HG03108 (cell line): ENCODE results near the gene MRPL52.
A peak's percentile ranks its signal among the peaks of the same experiment; 100 is the strongest.
"Not testable (repeated sequence)": the region's sequence is repeated elsewhere in the genome, so short reads cannot be mapped to it uniquely, and the experiment has no call there.

Experiments
- ATAC-seq: cut with Tn5 transposase; IDR thresholded peaks from one replicate; pipeline ENCODE4 v1.9.1; 2021; ENCODE audit warnings: moderate library complexity; ENCODE audit not compliant: unreplicated experiment

Gene MRPL52

DNA sequence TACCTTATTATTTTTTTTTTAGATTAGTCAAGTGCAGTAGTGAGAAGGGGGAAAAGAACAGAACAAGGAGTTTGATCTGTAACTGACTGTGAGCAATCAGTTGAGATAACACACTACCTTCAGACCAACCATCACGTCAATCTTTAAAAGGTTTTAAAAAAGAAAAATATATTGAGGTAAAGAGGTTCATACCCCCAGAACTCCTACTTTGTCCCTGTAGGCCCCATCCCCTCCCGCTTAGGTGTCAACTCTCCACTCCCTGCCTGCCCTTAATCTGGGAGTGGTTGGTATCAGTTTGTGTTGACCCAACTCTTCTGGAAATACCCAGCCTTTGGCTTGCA, 22.9 kb downstream of the MRPL52 start:
- ATAC-seq, result no peak

DNA sequence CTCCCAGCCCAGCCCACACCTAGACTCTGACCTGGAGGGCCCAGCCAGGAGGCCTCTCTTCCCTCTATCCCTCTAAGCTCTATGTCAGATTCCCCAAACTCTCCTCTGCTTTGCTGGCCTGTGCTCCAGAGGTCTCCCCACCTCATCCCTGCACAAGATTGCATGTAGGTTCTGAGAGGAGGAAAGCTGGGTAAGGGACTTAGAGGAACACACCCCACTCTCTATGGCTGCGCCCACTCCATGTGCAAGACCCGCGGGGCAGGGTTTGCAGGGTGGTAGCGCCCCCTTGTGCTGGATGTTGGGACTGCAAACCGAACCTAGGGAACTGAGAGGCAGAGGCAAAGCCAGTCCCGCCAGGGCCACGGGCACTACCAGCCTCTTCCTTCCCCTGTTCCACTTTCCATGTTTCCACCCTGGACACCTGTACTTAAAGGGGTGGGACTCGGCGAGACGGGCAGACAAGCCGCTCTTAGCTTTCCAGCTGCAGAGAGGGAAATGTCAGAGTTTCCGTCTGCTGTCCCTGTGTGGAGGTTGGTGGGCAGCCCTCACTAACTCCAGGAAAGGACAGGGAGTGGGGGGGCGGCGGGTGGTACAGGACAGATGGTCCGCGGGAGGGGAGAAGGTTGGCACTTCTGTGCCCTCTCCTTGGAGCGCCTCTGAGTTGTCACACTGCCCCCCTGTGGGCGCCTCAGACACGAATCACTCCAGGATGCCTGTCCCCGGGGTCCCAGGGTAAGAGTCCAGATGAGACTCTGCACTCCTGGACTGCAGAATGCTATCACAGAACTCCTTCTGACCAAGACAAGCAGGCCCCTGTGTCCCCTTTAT, 23.5 kb downstream of the MRPL52 start:
- ATAC-seq, result peak; percentile 48

DNA sequence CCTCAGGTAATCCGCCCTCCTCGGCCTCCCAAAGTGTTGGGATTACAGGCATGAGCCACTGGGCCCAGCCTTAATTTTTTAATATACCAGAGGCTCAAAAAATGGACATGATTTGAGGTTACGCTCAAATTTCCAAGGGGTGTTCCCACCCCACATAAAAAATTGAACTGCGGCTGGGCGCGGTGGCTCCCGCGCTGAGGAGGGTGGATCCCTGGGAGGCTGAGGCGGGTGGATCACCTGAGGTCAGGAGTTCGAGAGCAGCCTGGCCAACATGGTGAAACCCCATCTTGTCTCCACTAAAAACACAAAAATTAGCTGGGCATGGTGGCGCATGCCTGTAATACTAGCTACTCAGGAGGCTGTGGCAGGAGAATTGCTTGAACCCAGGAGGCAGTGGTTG, 24.6 kb downstream of the MRPL52 start:
- not testable (repeated sequence) for ATAC-seq

DNA sequence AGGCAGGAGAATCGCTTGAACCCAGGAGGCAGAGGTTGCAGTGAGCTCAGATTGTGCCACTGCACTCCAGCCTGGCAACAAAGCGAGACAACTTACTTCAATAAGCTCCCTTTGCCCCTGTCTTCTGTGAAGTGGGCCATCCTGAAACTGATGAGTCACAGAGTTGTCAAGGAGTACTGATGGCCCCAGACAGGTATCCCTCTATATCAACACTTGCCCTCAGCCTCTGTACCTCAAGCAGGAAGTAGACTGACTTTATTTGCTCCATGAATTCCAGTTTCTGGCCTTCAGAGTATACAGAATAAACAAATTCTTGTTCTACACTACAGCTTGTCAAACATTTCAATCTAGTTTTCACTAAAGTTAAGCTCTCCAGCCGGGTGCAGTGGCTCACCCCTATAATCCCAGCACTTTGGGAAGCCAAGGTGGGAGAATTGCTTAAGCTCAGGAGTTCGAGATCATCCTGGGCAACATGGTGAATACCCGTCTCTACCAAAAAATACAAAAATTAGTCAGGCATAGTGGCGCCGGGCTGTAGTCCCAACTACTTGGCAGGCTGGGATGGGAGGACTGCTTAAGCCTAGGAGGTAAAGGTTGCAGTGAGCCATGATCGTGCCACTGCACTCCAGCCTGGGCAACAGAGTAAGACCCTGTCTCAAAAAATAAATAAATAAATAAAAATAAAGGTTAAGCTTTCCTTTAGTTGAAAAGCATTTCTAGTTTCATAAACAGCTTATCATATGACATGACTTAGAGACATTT, 25.5 kb downstream of the MRPL52 start:
- ATAC-seq, result no peak

DNA sequence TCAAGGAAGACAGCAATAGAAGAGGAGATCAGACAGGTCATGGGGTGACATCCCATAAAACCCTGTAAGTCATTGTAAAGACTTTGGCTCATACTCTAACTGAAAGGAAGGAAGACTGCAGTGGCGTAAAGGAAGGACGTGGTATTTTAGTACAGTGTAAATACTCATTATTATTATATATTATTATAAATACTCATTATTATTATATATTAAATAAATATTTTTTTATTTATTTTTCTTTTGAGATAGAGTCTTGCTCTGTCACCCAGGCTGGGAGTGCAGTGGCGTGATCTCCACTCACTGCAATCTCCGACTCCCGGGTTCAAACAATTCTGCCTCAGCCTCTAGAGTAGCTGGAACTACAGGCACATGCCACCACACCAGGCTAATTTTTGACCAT, 26.7 kb downstream of the MRPL52 start:
- no peak for ATAC-seq

DNA sequence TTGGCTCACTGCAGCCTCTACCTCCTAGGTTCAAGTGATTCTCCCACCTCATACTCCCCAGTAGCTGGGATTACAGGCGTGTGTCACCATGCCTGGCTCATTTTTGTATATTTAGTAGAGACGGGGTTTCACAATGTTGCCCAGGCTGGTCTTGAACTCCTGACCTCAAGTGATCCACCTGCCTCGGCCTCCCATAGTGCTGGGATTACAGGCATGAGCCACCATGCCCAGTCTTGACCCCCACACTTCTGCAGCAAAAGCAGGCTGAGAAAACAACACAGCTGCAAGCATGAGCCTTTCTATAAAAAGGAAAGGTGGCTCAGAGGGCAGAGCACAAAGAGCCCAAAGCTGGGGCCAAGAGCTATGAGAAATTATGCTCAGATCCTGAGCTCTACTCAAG, 30.7 kb downstream of the MRPL52 start:
- not testable (repeated sequence) for ATAC-seq

DNA sequence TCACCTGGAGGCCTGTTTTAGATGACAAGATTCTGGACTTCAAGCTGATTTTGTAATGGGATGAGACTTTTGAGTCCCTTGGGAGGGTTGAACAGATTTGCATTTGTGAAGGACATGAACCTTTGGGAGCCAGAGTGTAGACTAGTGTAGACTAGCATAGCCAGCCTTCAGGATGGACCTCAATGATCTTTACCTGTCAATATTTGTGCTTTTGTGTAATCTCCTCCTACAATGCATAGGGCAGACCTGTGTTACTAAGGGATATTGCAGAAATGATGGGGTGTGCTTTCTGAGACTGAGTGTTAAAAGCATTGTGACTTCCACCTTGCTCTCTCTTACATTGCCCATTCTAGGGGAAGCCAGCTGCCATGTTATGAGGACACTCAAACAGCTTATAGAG, 32.0 kb downstream of the MRPL52 start:
- ATAC-seq, result no peak

DNA sequence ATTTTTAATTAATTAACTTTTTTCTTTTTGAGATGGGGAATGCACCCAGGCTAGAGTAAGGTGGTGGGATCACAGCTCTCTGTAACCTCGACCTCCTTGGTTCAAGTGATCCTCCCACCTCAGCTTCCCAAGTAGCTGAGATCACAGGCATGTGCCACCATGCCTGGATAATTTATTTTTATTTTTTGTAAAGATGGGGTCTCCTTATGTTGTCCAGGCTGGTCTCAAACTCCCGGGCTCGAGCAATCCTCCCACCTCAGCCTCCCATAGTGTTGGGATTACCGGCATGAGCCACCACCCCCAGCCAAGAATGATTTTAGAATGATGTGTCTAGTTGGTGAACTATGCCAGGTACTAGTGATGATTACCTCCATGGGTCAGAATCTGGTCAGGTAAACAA, 35.3 kb downstream of the MRPL52 start:
- no peak for ATAC-seq

DNA sequence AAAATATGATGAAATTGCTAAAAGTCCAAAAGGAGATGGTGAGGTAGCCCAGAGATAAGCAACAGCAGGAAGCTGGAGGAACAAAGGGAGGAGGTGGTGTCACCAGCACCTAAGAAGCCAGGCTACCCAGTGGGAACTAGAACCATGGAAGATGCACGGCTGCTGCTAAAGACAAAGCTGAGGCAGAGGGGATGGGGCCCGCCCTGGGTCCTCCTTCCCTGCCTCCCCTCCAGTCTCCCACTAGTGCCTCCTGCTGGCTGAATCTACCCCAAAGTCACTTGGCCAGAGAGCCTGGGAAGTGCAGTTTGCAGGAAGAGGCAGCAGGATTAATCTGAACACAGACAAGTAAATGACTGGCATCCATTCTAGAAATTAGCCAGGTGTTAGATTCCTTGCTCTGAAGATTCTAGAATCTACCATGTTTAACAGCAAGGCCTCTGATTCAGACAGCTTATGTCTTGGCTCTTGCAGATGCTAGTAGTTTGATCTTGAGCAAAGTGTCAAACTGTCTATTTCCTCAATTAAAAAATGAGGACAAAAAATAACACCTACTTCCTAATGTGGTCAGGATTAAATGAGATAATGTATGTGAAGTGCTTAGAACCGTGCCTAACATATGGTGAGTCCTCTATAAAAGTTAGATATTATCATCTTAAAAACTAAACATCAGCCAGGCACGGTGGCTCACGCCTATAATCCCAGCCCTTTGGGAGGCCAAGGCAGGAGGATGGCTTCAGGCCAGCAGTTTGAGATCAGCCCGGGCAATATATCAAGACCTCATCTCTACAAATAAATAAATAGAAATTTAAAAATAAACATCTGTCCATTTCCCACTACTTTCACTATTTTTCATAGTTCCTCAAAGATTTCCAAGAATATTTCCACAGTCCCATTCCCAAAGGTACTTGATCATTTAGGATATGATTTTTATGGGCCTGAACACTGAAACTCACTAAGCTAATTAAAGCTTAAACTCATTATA, 36.0 kb downstream of the MRPL52 start:
- ATAC-seq, result no peak

DNA sequence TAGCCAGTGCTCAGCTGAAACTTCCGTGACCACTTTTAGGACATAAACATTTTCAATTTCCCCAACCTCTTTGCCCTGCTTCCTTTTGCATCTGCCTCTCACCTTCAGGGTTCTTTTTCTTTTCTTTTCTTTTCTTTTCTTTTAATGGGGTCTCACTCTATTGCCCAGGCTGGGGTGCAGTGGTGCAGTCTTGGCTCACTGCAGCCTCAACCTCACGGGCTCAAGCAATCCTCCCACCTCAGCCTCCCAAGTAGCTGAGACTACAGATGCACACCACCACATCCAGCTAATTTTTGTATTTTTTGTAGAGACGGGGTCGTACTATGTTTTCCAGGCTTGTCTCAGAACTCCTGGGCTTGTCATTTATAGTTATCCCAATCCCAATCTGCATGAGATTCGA, 37.2 kb downstream of the MRPL52 start:
- no peak for ATAC-seq

DNA sequence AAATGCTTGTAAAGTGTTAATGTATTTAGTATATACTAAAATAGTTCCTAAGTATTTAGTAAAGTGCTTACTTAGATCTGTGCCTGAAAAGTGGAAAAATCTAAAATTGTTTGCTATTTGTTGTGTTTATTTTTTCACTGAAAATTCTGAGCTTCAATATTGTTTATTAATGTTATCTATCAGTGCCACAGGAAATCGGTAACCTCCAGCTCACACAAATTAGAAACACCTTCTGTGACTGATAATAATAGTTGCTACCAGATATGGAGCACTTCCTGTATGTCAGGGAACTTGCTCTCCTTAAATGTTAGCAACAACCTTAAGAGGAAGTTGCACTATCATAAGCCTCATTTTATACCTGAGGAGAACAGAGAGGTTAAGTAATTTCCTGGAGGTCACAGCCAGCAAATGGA, 41.1 kb downstream of the MRPL52 start:
- ATAC-seq, result peak; percentile 39

DNA sequence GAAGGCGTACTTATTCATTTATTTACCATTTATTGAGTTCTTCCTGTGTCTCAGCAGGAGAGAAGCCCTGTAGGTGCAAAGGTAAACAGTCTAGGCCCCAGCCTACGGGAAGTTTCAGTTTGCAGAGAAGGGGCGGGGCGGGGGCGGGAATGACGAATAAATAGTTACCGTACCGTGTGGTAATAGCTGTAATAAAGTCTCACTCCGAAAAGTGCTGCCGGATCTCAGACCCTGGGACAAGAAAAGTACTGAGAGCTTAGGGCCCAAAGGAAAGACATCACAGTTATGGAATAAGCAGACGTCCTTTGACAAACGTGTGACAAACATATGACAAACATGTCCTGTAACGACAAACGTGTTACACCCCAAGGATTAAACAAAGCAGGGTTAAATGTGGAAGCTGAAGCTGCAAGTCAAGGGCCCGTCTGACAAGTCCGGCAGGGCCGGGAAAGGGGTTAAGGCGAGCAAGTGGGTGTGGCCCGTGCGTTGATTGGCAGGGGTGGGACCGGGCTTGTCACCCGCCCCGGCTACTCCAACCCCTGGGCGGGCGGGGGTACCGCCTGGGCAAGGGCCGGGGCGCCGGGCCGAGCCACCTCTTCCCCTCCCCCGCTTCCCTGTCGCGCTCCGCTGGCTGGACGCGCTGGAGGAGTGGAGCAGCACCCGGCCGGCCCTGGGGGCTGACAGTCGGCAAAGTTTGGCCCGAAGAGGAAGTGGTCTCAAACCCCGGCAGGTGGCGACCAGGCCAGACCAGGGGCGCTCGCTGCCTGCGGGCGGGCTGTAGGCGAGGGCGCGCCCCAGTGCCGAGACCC, 41.7 kb downstream of the MRPL52 start, which contains the start of gene LRP10:
TSS of gene LRP10 (plus strand) at position 517 of the 809 bp plus-strand sequence. CDS start 564 bp downstream, outside the sequence.
- ATAC-seq, result peak; percentile 80

DNA sequence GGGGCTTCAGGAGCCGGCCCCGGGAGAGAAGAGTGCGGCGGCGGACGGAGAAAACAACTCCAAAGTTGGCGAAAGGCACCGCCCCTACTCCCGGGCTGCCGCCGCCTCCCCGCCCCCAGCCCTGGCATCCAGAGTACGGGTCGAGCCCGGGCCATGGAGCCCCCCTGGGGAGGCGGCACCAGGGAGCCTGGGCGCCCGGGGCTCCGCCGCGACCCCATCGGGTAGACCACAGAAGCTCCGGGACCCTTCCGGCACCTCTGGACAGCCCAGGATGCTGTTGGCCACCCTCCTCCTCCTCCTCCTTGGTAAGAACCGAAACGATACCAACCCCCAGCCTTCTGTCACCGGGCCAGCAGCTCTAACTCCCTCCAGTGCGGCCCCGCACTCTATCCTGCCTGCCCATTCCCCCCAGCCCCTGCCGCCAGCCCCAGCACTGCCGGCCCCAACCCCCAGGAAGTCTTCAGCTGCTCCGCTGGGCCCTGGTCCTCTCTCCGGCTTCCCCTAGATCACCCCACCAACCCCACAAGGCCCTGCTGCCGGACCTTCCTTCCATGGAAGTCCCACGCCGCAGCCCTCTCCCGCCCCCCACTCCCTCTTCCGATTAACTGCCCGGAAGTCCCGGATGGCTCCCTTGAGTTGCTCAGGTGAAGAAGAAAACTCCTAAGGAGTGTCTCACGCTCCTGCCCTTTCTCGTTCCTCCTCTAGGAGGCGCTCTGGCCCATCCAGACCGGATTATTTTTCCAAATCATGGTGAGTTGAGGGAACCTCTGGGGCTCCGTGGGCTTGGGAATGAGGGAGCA, 42.5 kb downstream of the MRPL52 start:
- peak; percentile 0 for ATAC-seq

DNA sequence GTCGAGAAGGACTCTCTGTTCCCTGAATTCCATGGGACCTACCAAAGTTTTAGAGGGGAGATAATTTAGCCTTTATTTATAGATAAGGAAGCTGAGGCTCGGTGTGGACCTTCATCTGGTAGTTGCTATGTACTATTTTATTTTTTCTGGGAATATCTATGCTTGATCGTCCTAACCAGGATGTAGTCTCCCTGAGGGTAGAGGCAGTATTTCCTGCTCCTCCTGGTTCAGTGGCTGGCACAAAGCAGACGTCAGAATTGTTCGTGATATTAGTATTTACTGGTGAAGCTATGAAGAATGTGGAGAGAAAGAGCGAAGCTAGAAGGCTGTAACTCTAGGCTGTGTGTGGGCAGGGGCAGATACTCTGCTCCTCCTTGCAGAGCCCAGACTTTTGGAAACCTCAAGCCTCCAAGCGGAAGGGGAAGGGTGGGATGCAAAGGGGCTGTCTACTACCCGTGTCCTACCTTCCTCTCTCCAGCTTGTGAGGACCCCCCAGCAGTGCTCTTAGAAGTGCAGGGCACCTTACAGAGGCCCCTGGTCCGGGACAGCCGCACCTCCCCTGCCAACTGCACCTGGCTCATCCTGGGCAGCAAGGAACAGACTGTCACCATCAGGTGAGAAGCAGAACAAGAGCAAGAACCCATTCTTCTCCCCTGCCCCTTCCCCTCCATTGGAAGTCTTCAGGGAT, 43.3 kb downstream of the MRPL52 start:
- ATAC-seq, result no peak

DNA sequence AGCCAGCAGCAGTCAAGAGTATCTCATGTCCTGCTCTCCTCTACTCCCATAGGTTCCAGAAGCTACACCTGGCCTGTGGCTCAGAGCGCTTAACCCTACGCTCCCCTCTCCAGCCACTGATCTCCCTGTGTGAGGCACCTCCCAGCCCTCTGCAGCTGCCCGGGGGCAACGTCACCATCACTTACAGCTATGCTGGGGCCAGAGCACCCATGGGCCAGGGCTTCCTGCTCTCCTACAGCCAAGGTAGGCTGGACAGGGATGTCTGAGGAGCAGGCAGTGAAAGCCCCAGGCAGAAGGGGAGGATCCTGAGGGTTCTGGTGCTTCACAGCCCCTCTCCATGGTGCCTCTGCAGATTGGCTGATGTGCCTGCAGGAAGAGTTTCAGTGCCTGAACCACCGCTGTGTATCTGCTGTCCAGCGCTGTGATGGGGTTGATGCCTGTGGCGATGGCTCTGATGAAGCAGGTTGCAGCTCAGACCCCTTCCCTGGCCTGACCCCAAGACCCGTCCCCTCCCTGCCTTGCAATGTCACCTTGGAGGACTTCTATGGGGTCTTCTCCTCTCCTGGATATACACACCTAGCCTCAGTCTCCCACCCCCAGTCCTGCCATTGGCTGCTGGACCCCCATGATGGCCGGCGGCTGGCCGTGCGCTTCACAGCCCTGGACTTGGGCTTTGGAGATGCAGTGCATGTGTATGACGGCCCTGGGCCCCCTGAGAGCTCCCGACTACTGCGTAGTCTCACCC, 45.5 kb downstream of the MRPL52 start:
- no peak for ATAC-seq

DNA sequence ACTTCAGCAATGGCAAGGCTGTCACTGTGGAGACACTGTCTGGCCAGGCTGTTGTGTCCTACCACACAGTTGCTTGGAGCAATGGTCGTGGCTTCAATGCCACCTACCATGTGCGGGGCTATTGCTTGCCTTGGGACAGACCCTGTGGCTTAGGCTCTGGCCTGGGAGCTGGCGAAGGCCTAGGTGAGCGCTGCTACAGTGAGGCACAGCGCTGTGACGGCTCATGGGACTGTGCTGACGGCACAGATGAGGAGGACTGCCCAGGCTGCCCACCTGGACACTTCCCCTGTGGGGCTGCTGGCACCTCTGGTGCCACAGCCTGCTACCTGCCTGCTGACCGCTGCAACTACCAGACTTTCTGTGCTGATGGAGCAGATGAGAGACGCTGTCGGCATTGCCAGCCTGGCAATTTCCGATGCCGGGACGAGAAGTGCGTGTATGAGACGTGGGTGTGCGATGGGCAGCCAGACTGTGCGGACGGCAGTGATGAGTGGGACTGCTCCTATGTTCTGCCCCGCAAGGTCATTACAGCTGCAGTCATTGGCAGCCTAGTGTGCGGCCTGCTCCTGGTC, 46.1 kb downstream of the MRPL52 start:
- ATAC-seq, result no peak

DNA sequence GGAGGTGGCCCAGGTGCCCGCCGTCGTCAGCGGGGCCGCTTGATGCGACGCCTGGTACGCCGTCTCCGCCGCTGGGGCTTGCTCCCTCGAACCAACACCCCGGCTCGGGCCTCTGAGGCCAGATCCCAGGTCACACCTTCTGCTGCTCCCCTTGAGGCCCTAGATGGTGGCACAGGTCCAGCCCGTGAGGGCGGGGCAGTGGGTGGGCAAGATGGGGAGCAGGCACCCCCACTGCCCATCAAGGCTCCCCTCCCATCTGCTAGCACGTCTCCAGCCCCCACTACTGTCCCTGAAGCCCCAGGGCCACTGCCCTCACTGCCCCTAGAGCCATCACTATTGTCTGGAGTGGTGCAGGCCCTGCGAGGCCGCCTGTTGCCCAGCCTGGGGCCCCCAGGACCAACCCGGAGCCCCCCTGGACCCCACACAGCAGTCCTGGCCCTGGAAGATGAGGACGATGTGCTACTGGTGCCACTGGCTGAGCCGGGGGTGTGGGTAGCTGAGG, 47.4 kb downstream of the MRPL52 start:
- no peak for ATAC-seq
